ENCODE results near the gene RAPGEF1. TPM values are rescaled to one million over a fixed set of nuclear protein-coding genes. Genes with fewer than 3 reads are reported as not detected.
"Not testable (repeated sequence)": the region's sequence is repeated elsewhere in the genome, so short reads cannot be mapped to it uniquely, and the experiment has no call there.

Gene RAPGEF1
- total RNA-seq, 1 donor from 2014 or later, result 94.3 TPM

GRCh38 chr9:131554843-131555351 lies 185.0 kb downstream of the RAPGEF1 start:
- Mint-ChIP-seq H3K36me3 (ENCODE audit: unreplicated experiment) (peaks cover 2% of the 10 kb centered on the region), H3K27ac (ENCODE audit: unreplicated experiment) (no peak overlapping the region), H3K4me1 (ENCODE audit: unreplicated experiment) (peaks cover 11% of the 10 kb centered on the region), H3K9me3 (ENCODE audit: unreplicated experiment) (peaks cover 3% of the 10 kb centered on the region), H3K4me3 (ENCODE audit: unreplicated experiment) (no peak overlapping the region), H3K27me3 (ENCODE audit: unreplicated experiment) (peaks cover 25% of the 10 kb centered on the region)
- no peak for DNase-seq (ENCODE audit: extremely low spot score, unreplicated experiment)
- TF ChIP-seq CTCF (IDR thresholded peaks at IDR 0.05), result no peak

- Mint-ChIP-seq H3K27me3 (ENCODE audit: unreplicated experiment) (peaks cover 28% of the 10 kb centered on the region), H3K9me3 (ENCODE audit: unreplicated experiment) (no peaks in the 10 kb centered on the region), H3K4me3 (ENCODE audit: unreplicated experiment) (no peak overlapping the region), H3K36me3 (ENCODE audit: unreplicated experiment) (no peaks in the 10 kb centered on the region), H3K27ac (ENCODE audit: unreplicated experiment) (no peak overlapping the region), H3K4me1 (ENCODE audit: unreplicated experiment) (peaks cover 11% of the 10 kb centered on the region)
- no peak for DNase-seq (ENCODE audit: extremely low spot score, unreplicated experiment)
- no peak for TF ChIP-seq CTCF (IDR thresholded peaks at IDR 0.05)
Observed at GRCh38 chr9:131554087-131554842, 185.6 kb downstream of the RAPGEF1 start.

GRCh38 chr9:131552030-131552429 lies 187.8 kb downstream of the RAPGEF1 start:
- no peaks in the 10 kb centered on the region for H3K9me3 Mint-ChIP-seq (ENCODE audit: unreplicated experiment)
- DNase-seq (ENCODE audit: extremely low spot score, unreplicated experiment), result no peak

GRCh38 chr9:131550465-131550864 lies 189.4 kb downstream of the RAPGEF1 start:
- not testable (repeated sequence) for H3K36me3 Mint-ChIP-seq (ENCODE audit: unreplicated experiment); H3K9me3 Mint-ChIP-seq (ENCODE audit: unreplicated experiment); H3K27ac Mint-ChIP-seq (ENCODE audit: unreplicated experiment); H3K4me3 Mint-ChIP-seq (ENCODE audit: unreplicated experiment); DNase-seq (ENCODE audit: extremely low spot score, unreplicated experiment)
- Mint-ChIP-seq H3K4me1 (ENCODE audit: unreplicated experiment) (peaks cover 11% of the 10 kb centered on the region), H3K27me3 (ENCODE audit: unreplicated experiment) (peaks cover 43% of the 10 kb centered on the region)

More at GRCh38 chr9:131552030-131552429, 187.8 kb downstream of the RAPGEF1 start:
- H3K36me3 Mint-ChIP-seq (ENCODE audit: unreplicated experiment), result no peaks in the 10 kb centered on the region
- H3K27me3 Mint-ChIP-seq (ENCODE audit: unreplicated experiment), result peaks cover 50% of the 10 kb centered on the region
- no peak overlapping the region for H3K27ac Mint-ChIP-seq (ENCODE audit: unreplicated experiment)
- H3K4me1 Mint-ChIP-seq (ENCODE audit: unreplicated experiment), result peaks cover 11% of the 10 kb centered on the region
- TF ChIP-seq CTCF (IDR thresholded peaks at IDR 0.05), result no peak
- no peak overlapping the region for H3K4me3 Mint-ChIP-seq (ENCODE audit: unreplicated experiment)

GRCh38 chr9:131549186-131549585 lies 190.7 kb downstream of the RAPGEF1 start:
- H3K27me3 Mint-ChIP-seq (ENCODE audit: unreplicated experiment), result peaks cover 38% of the 10 kb centered on the region
- not testable (repeated sequence) for H3K36me3 Mint-ChIP-seq (ENCODE audit: unreplicated experiment); H3K9me3 Mint-ChIP-seq (ENCODE audit: unreplicated experiment); H3K27ac Mint-ChIP-seq (ENCODE audit: unreplicated experiment); H3K4me3 Mint-ChIP-seq (ENCODE audit: unreplicated experiment); H3K4me1 Mint-ChIP-seq (ENCODE audit: unreplicated experiment); DNase-seq (ENCODE audit: extremely low spot score, unreplicated experiment)

- Mint-ChIP-seq H3K4me3 (ENCODE audit: unreplicated experiment) (no peak overlapping the region), H3K9me3 (ENCODE audit: unreplicated experiment) (peaks cover 13% of the 10 kb centered on the region), H3K27ac (ENCODE audit: unreplicated experiment) (no peak overlapping the region), H3K27me3 (ENCODE audit: unreplicated experiment) (peaks cover 33% of the 10 kb centered on the region), H3K4me1 (ENCODE audit: unreplicated experiment) (no peaks in the 10 kb centered on the region), H3K36me3 (ENCODE audit: unreplicated experiment) (peaks cover 6% of the 10 kb centered on the region)
- no peak for DNase-seq (ENCODE audit: extremely low spot score, unreplicated experiment)
- TF ChIP-seq CTCF (IDR thresholded peaks at IDR 0.05), result no peak
Observed at GRCh38 chr9:131546336-131547084, 193.4 kb downstream of the RAPGEF1 start.
